ENCODE results near the gene GOLGA8K. TPM values are rescaled to one million over a fixed set of nuclear protein-coding genes. Genes with fewer than 3 reads are reported as not detected.
"Not testable (repeated sequence)": the region's sequence is repeated elsewhere in the genome, so short reads cannot be mapped to it uniquely, and the experiment has no call there.

GOLGA8K gene, protein sequence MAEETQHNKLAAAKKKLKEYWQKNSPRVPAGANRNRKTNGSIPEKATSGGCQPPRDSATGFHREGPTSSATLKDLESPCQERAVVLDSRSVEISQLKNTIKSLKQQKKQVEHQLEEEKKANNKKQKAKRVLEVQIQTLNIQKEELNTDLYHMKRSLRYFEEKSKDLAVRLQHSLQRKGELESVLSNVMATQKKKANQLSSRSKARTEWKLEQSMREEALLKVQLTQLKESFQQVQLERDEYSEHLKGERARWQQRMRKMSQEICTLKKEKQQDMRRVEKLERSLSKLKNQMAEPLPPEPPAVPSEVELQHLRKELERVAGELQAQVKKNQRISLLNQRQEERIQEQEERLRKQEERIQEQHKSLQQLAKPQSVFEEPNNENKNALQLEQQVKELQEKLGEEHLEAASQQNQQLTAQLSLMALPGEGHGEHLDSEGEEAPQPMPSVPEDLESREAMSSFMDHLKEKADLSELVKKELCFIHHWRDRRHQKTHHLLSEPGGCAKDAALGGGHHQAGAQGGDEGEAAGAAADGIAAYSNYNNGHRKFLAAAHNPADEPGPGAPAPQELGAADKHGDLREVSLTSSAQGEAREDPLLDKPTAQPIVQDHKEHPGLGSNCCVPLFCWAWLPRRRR
- not detected for total RNA-seq

DNA sequence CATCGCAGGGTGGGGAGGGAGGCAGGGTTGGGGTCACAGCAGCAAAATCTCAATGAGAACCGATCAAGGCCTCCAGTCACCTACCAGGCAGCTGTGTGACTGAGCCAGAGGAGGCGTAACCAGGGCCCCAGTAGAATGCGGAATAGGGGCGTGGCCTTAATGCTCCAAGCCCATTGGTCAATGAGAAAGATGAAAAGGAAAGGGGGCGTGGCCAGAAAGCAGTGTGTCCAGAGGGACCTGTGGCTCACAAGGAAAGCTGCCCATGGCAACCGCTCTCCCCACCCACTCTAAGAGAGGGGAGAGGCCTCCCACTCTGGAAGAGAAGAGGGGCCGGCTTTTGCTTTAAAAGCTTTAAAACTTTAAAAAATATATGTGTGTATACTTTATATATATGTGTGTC lies at the start of gene GOLGA8K:
GOLGA8K (minus strand) TSS at position 101 of the 400 bp plus-strand sequence; CDS start at position 3, 98 bp downstream.
- not testable (repeated sequence) for H3K4me1 ChIP-seq; DNase-seq (ENCODE audit: low spot score); H3K27ac ChIP-seq; H3K4me3 ChIP-seq; H3K27me3 ChIP-seq; H3K36me3 ChIP-seq; H3K9me3 ChIP-seq

DNA sequence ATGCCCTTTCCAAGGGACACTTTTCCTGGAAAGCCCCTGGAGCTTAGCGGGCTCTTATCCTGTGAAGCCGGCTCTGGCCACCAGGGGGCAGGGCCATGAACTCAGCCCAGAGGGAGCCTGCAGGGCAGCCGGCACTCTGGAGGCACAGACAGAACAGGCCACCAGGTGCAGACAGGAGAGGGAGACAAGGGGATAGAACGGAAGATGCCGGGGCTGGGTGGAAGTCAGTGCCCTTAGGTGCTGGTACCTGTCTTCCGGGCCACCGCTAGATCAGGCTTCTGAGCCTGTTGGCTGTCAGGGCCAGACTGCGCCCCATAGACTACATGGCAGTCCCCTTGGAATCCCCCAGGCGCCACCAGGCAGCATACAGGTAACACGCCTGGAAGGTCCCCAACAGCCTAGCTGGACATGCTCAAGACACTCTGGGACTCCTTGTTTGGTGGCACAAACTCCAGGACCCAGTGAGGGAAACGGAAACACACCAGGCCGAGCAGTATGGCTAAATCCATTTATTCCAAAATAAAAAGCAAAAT lies 37.4 kb upstream of the GOLGA8K start:
- not testable (repeated sequence) for H3K4me1 ChIP-seq; H3K27me3 ChIP-seq; DNase-seq (ENCODE audit: low spot score); H3K4me3 ChIP-seq; H3K27ac ChIP-seq; H3K9me3 ChIP-seq; H3K36me3 ChIP-seq
- TF ChIP-seq, protein P1, sequence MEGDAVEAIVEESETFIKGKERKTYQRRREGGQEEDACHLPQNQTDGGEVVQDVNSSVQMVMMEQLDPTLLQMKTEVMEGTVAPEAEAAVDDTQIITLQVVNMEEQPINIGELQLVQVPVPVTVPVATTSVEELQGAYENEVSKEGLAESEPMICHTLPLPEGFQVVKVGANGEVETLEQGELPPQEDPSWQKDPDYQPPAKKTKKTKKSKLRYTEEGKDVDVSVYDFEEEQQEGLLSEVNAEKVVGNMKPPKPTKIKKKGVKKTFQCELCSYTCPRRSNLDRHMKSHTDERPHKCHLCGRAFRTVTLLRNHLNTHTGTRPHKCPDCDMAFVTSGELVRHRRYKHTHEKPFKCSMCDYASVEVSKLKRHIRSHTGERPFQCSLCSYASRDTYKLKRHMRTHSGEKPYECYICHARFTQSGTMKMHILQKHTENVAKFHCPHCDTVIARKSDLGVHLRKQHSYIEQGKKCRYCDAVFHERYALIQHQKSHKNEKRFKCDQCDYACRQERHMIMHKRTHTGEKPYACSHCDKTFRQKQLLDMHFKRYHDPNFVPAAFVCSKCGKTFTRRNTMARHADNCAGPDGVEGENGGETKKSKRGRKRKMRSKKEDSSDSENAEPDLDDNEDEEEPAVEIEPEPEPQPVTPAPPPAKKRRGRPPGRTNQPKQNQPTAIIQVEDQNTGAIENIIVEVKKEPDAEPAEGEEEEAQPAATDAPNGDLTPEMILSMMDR (IDR thresholded peaks at IDR 0.05), result peak in 1 of 2 donors; percentile 33

DNA sequence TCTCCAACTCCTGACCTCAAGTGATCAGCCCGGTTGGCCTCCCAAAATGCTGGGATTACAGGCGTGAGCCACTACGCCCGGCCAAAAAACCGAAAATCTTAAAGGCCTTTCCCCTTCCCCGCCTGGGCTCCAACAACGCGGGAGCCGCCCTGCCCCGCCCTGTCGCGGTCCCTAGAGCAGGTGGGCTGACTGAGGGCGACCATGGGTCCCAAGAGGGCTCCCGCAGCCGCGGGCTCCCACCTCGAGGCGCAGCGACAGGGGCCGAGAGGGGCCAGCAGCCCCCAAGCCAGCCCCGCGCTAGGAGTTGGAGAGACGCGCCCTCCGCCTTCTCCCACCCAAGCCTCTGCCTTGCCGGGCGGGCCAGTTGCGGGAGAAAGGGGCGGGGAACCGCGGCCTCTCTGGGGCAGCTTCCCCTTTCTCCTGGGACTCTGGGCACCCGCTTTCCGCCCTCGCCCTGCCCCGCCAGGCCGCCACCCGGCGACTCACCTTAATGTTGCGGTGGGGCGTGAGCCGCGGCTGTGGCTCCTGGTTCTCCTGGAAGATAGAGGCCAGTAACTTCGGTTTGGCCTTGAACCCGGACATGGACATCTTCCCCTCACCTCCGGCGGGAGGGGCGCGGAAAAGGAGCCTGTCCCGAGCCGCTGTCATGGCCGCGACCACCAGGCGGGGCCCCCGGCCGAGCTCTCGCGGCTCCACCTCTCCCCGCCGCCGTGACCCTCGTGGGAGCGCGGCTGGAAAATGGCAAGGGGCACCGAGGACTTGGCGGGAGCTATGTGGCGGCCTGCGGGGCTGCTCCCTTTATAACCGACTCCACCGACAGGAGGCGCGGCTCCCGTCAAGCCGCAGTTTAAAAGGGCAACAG lies 31.2 kb upstream of the GOLGA8K start:
- not testable (repeated sequence) for H3K27me3 ChIP-seq; H3K36me3 ChIP-seq; H3K4me1 ChIP-seq; H3K4me3 ChIP-seq; H3K27ac ChIP-seq; H3K9me3 ChIP-seq; DNase-seq (ENCODE audit: low spot score)

DNA sequence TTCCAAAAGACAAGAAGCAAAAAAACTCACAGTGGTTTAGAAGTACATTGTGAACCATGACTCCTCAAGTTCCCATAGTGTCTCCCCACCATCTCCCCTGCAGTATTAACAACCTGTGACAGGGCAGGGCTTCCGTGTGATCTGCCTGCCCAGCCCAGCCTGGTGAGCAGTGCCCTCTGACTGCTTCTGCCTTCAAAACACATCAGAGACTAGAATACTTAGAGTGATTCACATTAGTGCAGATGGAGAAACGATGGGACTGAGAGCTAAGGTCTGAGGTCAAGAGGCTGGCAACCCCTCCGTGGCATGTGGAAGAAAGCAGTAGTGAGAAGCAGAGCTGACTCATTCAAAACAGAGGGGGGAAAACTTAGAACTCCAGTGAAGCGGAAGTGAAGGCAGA lies 24.5 kb upstream of the GOLGA8K start:
- not testable (repeated sequence) for H3K27me3 ChIP-seq; H3K4me1 ChIP-seq; H3K27ac ChIP-seq; DNase-seq (ENCODE audit: low spot score); H3K9me3 ChIP-seq; H3K36me3 ChIP-seq; H3K4me3 ChIP-seq

DNA sequence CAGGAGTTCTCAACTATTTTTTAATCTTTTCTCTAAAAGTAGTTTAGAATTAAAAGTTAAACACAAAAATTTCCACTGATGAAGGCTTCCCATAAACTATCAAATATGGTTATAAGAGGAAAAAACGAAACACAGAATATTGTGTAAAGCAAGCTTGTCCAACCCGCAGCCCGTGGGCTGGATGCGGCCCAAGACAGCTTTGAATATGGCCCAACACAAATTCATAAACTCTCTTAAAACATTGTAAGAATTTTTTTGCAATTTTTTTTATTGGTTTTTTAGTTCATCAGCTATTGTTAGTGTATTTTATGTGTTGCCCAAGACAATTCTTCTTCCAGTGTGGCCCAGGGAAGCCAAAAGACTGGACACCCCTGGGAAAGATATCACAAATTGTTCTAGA lies 23.4 kb upstream of the GOLGA8K start:
- H3K36me3 ChIP-seq; H3K9me3 ChIP-seq; DNase-seq (ENCODE audit: low spot score); H3K27me3 ChIP-seq; H3K27ac ChIP-seq; H3K4me1 ChIP-seq; H3K4me3 ChIP-seq: not testable (repeated sequence)

DNA sequence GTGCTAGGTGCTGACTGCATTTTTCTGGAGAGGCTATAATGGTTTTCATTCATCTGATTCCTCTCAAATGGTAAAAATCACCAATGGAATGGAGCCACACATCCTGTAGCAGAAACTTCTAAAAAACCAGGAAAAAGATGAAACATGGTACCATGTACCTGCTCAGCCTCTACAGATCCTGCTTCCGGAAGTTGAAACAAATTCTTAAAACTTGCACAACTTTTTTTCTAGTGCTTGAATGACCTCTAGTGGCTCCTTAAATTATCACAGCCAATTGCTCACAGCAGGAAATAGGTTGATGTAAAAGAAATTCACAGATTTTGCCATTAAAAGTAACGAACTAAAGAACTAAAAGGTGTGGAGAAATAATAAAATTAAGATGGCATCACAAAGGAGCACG lies 4.8 kb upstream of the GOLGA8K start:
- not testable (repeated sequence) for DNase-seq (ENCODE audit: low spot score)
- TF ChIP-seq, protein P1 (IDR thresholded peaks at IDR 0.05), result peak in 1 of 2 donors; percentile 43

DNA sequence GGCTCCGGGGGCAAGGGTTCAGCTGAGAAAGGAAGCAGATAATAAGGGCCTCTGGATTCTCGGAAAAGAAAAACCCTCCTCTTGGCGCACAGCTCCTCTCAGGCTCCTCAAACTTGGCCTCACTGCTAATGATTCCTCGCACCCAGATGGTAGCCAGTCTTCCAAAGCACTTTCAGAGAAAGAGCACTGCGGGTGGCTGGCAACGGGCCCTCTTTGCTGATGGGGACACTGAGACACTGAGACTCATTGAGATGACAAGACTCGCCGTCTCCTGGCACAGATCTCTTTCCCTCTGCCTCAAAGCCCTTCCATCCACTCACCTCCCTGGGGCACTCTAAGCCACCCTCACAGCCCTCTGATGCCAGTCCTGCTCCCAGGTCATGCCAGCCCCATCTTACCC lies 6.6 kb downstream of the GOLGA8K start:
- H3K36me3 ChIP-seq; DNase-seq (ENCODE audit: low spot score); H3K27ac ChIP-seq; H3K4me3 ChIP-seq; H3K9me3 ChIP-seq; H3K4me1 ChIP-seq; H3K27me3 ChIP-seq: not testable (repeated sequence)

More for the DNA sequence above, 4.8 kb upstream of the GOLGA8K start:
- not testable (repeated sequence) for H3K4me1 ChIP-seq, H3K36me3 ChIP-seq, H3K27me3 ChIP-seq, H3K9me3 ChIP-seq, H3K27ac ChIP-seq, H3K4me3 ChIP-seq

DNA sequence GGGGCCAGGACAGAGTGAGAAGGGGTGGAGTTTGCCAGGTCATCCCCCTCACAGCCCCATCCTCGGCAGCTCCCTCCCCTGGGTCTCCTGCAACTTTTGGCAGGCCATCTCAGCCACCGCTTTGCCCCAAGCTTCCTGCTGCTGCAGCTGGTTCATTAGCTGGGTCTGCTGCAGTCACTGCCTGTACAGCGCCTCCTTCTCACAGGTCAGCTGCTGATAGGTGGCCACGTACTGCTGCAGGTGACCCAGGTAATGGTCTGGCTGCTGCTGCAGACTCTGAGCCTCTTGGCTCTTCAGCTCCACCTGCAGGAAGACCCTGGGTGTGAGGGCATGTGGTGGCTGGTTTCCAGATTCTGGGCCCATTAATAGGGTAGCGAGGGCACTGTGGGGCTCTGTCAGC lies 8.3 kb downstream of the GOLGA8K start:
- not testable (repeated sequence) for DNase-seq (ENCODE audit: low spot score); H3K27me3 ChIP-seq; H3K9me3 ChIP-seq; H3K27ac ChIP-seq; H3K4me1 ChIP-seq; H3K4me3 ChIP-seq; H3K36me3 ChIP-seq

DNA sequence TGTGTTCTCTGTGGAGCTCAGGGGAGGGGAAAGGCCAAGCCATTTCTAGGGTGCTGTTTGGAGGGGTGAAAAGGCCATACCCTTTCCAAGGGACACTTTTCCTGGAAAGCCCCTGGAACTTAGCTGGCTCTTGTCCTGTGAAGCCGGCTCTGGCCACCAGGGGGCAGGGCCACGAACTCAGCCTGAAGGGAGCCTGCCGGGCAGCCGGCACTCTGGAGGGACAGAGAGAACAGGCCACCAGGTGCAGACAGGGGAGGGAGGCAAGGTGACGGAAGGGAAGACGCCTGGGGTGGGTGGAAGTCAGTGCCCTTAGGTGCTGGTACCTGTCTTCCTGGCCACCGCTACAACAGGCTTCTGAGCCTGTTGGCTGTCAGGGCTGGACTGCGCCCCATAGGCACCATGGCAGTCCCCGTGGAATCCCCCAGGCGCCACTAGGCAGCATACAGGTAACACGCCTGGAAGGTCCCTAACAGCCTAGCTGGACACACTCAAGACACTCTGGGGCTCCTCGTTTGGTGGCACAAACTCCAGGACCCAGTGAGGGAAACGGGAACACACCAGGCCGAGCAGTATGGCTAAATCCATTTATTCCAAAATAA lies 14.9 kb downstream of the GOLGA8K start:
- DNase-seq (ENCODE audit: low spot score); H3K27ac ChIP-seq; H3K4me1 ChIP-seq: not testable (repeated sequence)

DNA sequence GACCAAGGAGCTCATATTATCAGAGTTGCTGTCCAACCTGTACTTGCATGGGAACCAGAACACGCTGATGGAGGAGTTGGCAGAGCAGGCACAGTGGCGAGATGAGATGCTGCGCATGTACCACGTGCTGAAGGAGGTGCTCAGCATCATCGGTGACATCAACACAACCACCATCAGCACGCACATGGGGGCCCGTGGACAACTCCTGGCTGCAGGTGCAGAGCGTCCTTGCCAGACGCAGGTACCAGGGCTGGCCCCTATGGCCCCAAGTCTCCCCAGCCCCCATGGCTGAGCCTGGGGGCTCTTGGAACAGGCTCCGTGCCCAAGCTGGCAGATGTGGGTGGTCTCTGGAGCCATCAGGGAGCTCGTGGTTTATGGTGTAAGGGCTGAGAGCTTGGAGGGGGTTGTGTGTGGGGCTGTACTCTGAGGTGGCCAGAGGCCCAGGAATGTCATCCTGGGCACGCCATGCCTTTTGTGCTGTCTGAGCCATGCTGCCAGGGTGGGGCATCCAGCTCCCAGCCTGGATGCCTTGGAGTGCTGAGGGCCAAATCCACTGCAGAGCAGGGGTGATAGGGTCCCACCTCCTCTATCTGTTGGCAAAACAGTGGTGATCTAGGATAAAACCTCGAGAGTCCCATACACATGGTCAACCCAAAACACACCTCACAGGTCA lies 17.1 kb downstream of the GOLGA8K start:
- H3K36me3 ChIP-seq; DNase-seq (ENCODE audit: low spot score); H3K4me1 ChIP-seq; H3K4me3 ChIP-seq; H3K27me3 ChIP-seq; H3K9me3 ChIP-seq; H3K27ac ChIP-seq: not testable (repeated sequence)

More for the DNA sequence above, 14.9 kb downstream of the GOLGA8K start:
- H3K27me3 ChIP-seq, H3K9me3 ChIP-seq, H3K4me3 ChIP-seq, H3K36me3 ChIP-seq: not testable (repeated sequence)

DNA sequence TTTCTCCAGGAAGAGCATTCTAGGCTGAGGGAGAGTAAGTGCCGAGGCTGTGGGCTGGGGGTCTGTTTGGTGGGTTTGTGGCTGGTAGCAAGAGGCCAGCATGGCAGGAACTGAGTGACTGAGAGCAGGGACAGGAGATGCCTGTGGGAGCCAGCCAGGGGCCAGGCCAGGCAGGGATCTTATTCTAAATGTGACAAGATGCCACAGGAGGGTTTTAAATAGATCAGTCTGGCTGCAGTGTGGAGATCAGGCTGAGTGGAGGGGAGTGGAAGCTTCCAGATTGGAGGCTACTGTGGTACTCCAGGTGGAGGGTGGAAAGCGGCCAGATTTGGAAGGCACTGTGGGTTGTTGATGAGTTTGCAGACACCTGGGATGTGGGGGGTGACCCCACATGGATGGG lies 28.9 kb downstream of the GOLGA8K start:
- not testable (repeated sequence) for H3K36me3 ChIP-seq; H3K9me3 ChIP-seq; DNase-seq (ENCODE audit: low spot score); H3K27ac ChIP-seq; H3K27me3 ChIP-seq; H3K4me3 ChIP-seq; H3K4me1 ChIP-seq
